NT2/D1 (cell line): ENCODE data around the gene ENOX1.

Experiments used
- YY1 ChIP-seq: IDR thresholded peaks from 2 replicates; pipeline ENCODE4 v1.6.1; 2011; ENCODE audit not compliant: insufficient read length, insufficient read depth
- ZNF274 ChIP-seq: IDR thresholded peaks from 2 replicates; pipeline ENCODE4 v1.6.1; 2011; ENCODE audit warnings: mild to moderate bottlenecking, low read depth, low read length

- no peak for TF ChIP-seq YY1
- TF ChIP-seq ZNF274, result no peak
Observed at GRCh38 chr13:43666403-43666802, 120.4 kb downstream of the ENOX1 start.
